ENCODE measurements around the gene TUSC1. TPM values are rescaled to one million over a fixed set of nuclear protein-coding genes. Genes with fewer than 3 reads are reported as not detected.
"Not testable (repeated sequence)": the region's sequence is repeated elsewhere in the genome, so short reads cannot be mapped to it uniquely, and the experiment has no call there.

Gene TUSC1
- total RNA-seq, 1 experiment from 2014 or later, result 10.3 TPM

DNA sequence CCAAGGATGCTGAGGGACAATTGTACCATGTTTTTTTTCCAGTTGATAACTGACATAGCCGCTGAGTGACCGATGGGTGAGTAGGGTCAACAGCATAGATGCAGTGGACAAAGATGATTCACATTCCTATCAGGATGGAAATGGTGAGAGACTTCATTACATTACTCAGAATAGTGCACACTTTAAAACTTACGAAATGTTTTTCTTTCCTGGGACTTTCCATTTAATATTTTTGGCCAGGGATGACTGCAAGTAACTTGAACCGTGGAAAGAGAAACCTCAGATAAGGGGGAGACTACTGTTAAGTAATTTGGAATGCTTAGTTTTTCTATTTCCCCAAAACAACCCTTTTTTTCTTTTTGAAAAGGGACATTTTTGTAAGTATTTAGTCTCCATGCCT, 3.0 kb upstream of the TUSC1 start:
- peak; percentile 73 for DNase-seq (ENCODE audit: unreplicated experiment)
- BruUV-seq (replicated peaks), result no TSS peak

DNA sequence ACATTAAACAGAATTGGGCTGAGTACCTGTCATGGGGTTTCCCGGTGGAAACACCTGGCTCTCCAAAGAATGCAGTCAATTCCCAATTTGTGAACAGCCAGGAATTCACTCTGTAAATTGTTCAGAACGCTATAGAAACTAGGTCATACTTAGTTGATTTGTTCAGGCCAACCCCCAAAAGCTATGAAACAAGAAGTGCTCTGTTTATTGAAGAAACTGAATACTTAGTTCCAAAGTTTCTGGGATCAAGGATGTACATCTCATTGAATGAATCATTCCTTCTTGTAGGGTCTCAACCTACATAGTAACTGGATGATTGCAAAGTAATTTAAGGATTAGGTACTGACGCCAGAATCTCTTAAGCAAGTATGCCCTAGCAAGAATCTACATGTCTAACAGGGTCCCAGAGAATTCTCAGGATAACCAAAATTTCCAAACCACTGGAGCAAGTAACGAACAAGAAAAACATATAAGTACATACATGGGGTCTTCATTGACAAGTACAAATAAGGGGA, 659 bp upstream of the TUSC1 start:
- no peaks in the 10 kb centered on the region for H3K36me3 Mint-ChIP-seq (ENCODE audit: insufficient read depth, unreplicated experiment)
- H3K9me3 Mint-ChIP-seq (ENCODE audit: unreplicated experiment), result no peaks in the 10 kb centered on the region
- H3K27ac Mint-ChIP-seq (ENCODE audit: low read depth, unreplicated experiment), result no peak overlapping the region
- no peaks in the 10 kb centered on the region for H3K27me3 Mint-ChIP-seq (ENCODE audit: insufficient read depth, unreplicated experiment)
- H3K4me3 Mint-ChIP-seq (ENCODE audit: unreplicated experiment), result peak overlapping the region; percentile 83
- H3K4me1 Mint-ChIP-seq (ENCODE audit: insufficient read depth, unreplicated experiment), result peaks cover 10% of the 10 kb centered on the region
- TF ChIP-seq, protein P1, sequence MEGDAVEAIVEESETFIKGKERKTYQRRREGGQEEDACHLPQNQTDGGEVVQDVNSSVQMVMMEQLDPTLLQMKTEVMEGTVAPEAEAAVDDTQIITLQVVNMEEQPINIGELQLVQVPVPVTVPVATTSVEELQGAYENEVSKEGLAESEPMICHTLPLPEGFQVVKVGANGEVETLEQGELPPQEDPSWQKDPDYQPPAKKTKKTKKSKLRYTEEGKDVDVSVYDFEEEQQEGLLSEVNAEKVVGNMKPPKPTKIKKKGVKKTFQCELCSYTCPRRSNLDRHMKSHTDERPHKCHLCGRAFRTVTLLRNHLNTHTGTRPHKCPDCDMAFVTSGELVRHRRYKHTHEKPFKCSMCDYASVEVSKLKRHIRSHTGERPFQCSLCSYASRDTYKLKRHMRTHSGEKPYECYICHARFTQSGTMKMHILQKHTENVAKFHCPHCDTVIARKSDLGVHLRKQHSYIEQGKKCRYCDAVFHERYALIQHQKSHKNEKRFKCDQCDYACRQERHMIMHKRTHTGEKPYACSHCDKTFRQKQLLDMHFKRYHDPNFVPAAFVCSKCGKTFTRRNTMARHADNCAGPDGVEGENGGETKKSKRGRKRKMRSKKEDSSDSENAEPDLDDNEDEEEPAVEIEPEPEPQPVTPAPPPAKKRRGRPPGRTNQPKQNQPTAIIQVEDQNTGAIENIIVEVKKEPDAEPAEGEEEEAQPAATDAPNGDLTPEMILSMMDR (IDR thresholded peaks at IDR 0.05; ENCODE audit: unreplicated experiment), result no peak
- POLR2A ChIA-PET, result interaction anchor here (0.8 to 1.5 kb wide), 6 partner anchors 9 to 329 kb away, joined by 3 to 5 read pairs (median 4); no protein-coding TSS in a partner anchor
- CTCF ChIA-PET, result interaction anchor here (1.2 to 1.3 kb wide), 2 partner anchors 15 to 647 kb away, joined by 3 to 6 read pairs; no protein-coding TSS in a partner anchor
- DNase-seq (ENCODE audit: unreplicated experiment), result peak; percentile 37
- intact Hi-C loops (cut with micrococcal nuclease), result loop anchor here (5.0 to 10.0 kb wide), 2 partner anchors 38 to 1854 kb away; partner anchors contain the start of gene ELAVL2
- BruUV-seq (replicated peaks), result TSS peak; percentile 58

More for the DNA sequence above, 3.0 kb upstream of the TUSC1 start:
- H3K36me3 Mint-ChIP-seq (ENCODE audit: insufficient read depth, unreplicated experiment), result no peaks in the 10 kb centered on the region
- ChIA-PET POLR2A (no interaction called here), CTCF (no interaction called here)
- H3K27me3 Mint-ChIP-seq (ENCODE audit: insufficient read depth, unreplicated experiment), result no peaks in the 10 kb centered on the region
- intact Hi-C loops (cut with micrococcal nuclease), result no loop called here
- no peak overlapping the region for H3K4me3 Mint-ChIP-seq (ENCODE audit: unreplicated experiment)
- peaks cover 10% of the 10 kb centered on the region for H3K4me1 Mint-ChIP-seq (ENCODE audit: insufficient read depth, unreplicated experiment)
- H3K27ac Mint-ChIP-seq (ENCODE audit: low read depth, unreplicated experiment), result no peak overlapping the region
- H3K9me3 Mint-ChIP-seq (ENCODE audit: unreplicated experiment), result no peaks in the 10 kb centered on the region
- TF ChIP-seq, protein P1 (IDR thresholded peaks at IDR 0.05; ENCODE audit: unreplicated experiment), result no peak

DNA sequence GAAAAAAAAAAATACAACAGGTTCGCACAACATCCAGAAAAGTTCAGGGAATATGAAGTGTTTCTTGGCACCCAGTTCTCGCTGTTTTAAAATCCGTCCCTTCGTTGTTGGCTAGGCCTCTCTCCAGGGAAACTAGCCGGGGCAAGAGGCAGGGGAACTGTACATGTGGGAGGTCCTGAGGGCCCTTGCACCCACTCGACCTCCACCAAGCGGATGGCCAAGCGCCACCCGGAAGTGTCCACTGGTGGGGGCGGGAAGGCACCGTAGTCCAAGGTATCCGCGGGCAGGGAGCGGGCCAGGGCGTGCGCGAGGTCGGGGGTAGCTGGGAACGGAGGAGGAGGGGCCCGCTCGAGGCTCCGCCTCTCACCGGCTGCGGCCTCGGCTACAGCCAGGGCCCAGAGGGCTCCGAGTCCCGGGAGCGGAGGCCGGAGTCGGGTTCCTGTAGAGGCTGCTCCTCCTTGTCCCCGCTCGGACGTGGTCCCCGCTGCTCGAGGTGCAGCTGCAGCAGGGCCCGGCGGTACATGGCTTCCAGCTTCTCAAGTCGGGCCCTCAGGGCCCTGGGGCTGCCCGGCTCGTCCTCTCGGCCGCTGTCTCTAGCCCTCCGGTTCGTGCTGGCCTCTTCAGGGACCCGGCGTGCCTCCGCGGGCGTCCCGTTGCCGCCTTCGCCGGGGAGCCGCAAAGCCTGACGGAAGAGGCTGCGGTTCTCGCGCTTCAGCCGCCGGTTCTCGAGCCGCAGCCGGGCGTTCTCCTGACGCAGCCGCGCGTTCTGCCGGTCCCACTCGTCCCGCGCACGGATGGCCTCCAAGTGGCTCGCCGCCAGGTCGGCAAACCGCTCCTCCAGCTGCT, 720 bp downstream of the TUSC1 start:
- TF ChIP-seq, protein P1 (IDR thresholded peaks at IDR 0.05; ENCODE audit: unreplicated experiment), result no peak
- Mint-ChIP-seq H3K27me3 (ENCODE audit: insufficient read depth, unreplicated experiment) (no peaks in the 10 kb centered on the region), H3K36me3 (ENCODE audit: insufficient read depth, unreplicated experiment) (no peaks in the 10 kb centered on the region), H3K27ac (ENCODE audit: low read depth, unreplicated experiment) (peak overlapping the region; percentile 93), H3K4me3 (ENCODE audit: unreplicated experiment) (peak overlapping the region; percentile 83), H3K9me3 (ENCODE audit: unreplicated experiment) (no peaks in the 10 kb centered on the region), H3K4me1 (ENCODE audit: insufficient read depth, unreplicated experiment) (peaks cover 10% of the 10 kb centered on the region)
- CTCF ChIA-PET, result interaction anchor here (0.6 to 1.3 kb wide), 4 partner anchors 17 to 1026 kb away, joined by 3 to 6 read pairs (median 3); no protein-coding TSS in a partner anchor
- DNase-seq (ENCODE audit: unreplicated experiment), result peak; percentile 86
- intact Hi-C loops (cut with micrococcal nuclease), result loop anchor here (5.0 to 10.0 kb wide), 2 partner anchors 40 to 1853 kb away; partner anchors contain the start of gene ELAVL2
- TSS peak; percentile 92 for BruUV-seq (replicated peaks)
- POLR2A ChIA-PET, result interaction anchor here (0.9 to 1.5 kb wide), 8 partner anchors 10 to 554 kb away, joined by 4 to 5 read pairs (median 4); no protein-coding TSS in a partner anchor

DNA sequence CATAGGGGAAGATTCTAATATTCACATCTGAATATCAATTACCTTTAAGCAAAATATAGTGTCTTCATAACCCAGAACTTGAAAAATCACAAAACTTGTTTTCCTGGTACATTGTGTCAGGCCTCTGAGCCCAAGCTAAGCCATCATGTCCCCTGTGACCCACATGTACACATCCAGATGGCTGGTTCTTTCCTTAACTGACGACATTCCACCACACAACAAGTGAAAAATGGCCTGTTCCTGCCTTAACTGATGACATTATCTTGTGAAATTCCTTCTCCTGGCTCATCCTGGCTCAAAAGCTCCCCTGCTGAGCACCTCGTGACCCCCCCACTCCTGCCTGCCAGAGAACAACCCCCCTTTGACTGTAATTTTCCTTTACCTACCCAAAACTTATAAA, 2.4 kb downstream of the TUSC1 start:
- POLR2A ChIA-PET; H3K27me3 Mint-ChIP-seq (ENCODE audit: insufficient read depth, unreplicated experiment); BruUV-seq (replicated peaks); H3K36me3 Mint-ChIP-seq (ENCODE audit: insufficient read depth, unreplicated experiment); H3K27ac Mint-ChIP-seq (ENCODE audit: low read depth, unreplicated experiment); H3K4me3 Mint-ChIP-seq (ENCODE audit: unreplicated experiment); H3K4me1 Mint-ChIP-seq (ENCODE audit: insufficient read depth, unreplicated experiment); DNase-seq (ENCODE audit: unreplicated experiment); H3K9me3 Mint-ChIP-seq (ENCODE audit: unreplicated experiment): not testable (repeated sequence)
- intact Hi-C loops (cut with micrococcal nuclease), result loop anchor here (5.0 to 10.0 kb wide), 2 partner anchors 41 to 1851 kb away; partner anchors contain the start of gene ELAVL2
- CTCF ChIA-PET, result interaction anchor here (0.9 kb wide), 1 partner anchor 40 kb away, joined by 5 read pairs; no protein-coding TSS in a partner anchor
